ENCODE results near the gene PTPN2. TPM values are rescaled to one million over a fixed set of nuclear protein-coding genes. Genes with fewer than 3 reads are reported as not detected.
A peak's percentile ranks its signal among the peaks of the same experiment; 100 is the strongest.

Gene PTPN2
- total RNA-seq, 1 experiment from 2014 or later: 59.8 TPM

GRCh38 chr18:12911025-12911928, 27.2 kb upstream of the PTPN2 start:
- Histone ChIP-seq H3K4me2 (ENCODE audit: low read length) (no peak overlapping the region), H3K27ac (ENCODE audit: low read length) (no peak overlapping the region), H3K36me3 (ENCODE audit: low read depth, low read length) (no peaks in the 10 kb centered on the region), H3K9me3 (ENCODE audit: low read length) (no peaks in the 10 kb centered on the region), H3K79me2 (ENCODE audit: low read length) (no peaks in the 10 kb centered on the region), H3K4me1 (ENCODE audit: insufficient read depth, low read length) (no peaks in the 10 kb centered on the region), H4K20me1 (ENCODE audit: low read length) (no peaks in the 10 kb centered on the region), H2AFZ (ENCODE audit: low read length) (no peak overlapping the region), H3K4me3 (ENCODE audit: low read length) (no peak overlapping the region), H3K9me2 (replicated peaks; ENCODE audit: low read length) (no peaks in the 10 kb centered on the region), H3K9ac (ENCODE audit: low read length) (no peak overlapping the region), H3F3A (ENCODE audit: low read length, unreplicated experiment) (no peaks in the 10 kb centered on the region), H3K27me3 (ENCODE audit: low read length) (peaks cover 20% of the 10 kb centered on the region)
- DNase-seq: no peak
- no peak for ATAC-seq
- intact Hi-C loops (cut with micrococcal nuclease): no loop called here
- TF ChIP-seq EZH2phosphoT487 (IDR thresholded peaks at IDR 0.05; ENCODE audit: borderline replicate concordance, low read length): no peak
- no peak for TF ChIP-seq EZH2 (IDR thresholded peaks at IDR 0.05; ENCODE audit: low read length, unreplicated experiment)
- TF ChIP-seq CTCF (conservative IDR thresholded peaks at IDR 0.05; ENCODE audit: low read depth, low read length): no peak
- CTCF ChIA-PET: no interaction called here
- POLR2A ChIA-PET (ENCODE audit: unreplicated experiment): no interaction called here
- BruUV-seq (replicated peaks): no TSS peak

GRCh38 chr18:12908706-12909105, 24.7 kb upstream of the PTPN2 start:
- H3K27ac ChIP-seq (ENCODE audit: low read length): no peak overlapping the region
- no peaks in the 10 kb centered on the region for H3K9me2 ChIP-seq (replicated peaks; ENCODE audit: low read length)
- DNase-seq: no peak
- ATAC-seq: no peak
- TF ChIP-seq EZH2phosphoT487 (IDR thresholded peaks at IDR 0.05; ENCODE audit: borderline replicate concordance, low read length) (no peak), CTCF (conservative IDR thresholded peaks at IDR 0.05; ENCODE audit: low read depth, low read length) (no peak), EZH2 (IDR thresholded peaks at IDR 0.05; ENCODE audit: low read length, unreplicated experiment) (no peak)
- H3F3A ChIP-seq (ENCODE audit: low read length, unreplicated experiment): no peaks in the 10 kb centered on the region
- intact Hi-C loops (cut with micrococcal nuclease): no loop called here
- no peak overlapping the region for H3K9ac ChIP-seq (ENCODE audit: low read length)
- BruUV-seq (replicated peaks): no TSS peak
- peaks cover 23% of the 10 kb centered on the region for H3K27me3 ChIP-seq (ENCODE audit: low read length)
- no peaks in the 10 kb centered on the region for H3K9me3 ChIP-seq (ENCODE audit: low read length)
- no peaks in the 10 kb centered on the region for H3K4me1 ChIP-seq (ENCODE audit: insufficient read depth, low read length)
- H4K20me1 ChIP-seq (ENCODE audit: low read length): no peaks in the 10 kb centered on the region
- H3K4me3 ChIP-seq (ENCODE audit: low read length): no peak overlapping the region
- H3K4me2 ChIP-seq (ENCODE audit: low read length): no peak overlapping the region
- CTCF ChIA-PET: no interaction called here
- H3K36me3 ChIP-seq (ENCODE audit: low read depth, low read length): no peaks in the 10 kb centered on the region
- POLR2A ChIA-PET (ENCODE audit: unreplicated experiment): no interaction called here
- H2AFZ ChIP-seq (ENCODE audit: low read length): no peak overlapping the region
- H3K79me2 ChIP-seq (ENCODE audit: low read length): no peaks in the 10 kb centered on the region

- Histone ChIP-seq H3K4me1 (ENCODE audit: insufficient read depth, low read length) (no peaks in the 10 kb centered on the region), H3K4me3 (ENCODE audit: low read length) (no peak overlapping the region), H3K36me3 (ENCODE audit: low read depth, low read length) (no peaks in the 10 kb centered on the region), H3K9me3 (ENCODE audit: low read length) (no peaks in the 10 kb centered on the region), H3K79me2 (ENCODE audit: low read length) (no peaks in the 10 kb centered on the region), H3K9ac (ENCODE audit: low read length) (no peak overlapping the region), H3K9me2 (replicated peaks; ENCODE audit: low read length) (no peaks in the 10 kb centered on the region), H3K4me2 (ENCODE audit: low read length) (no peak overlapping the region), H4K20me1 (ENCODE audit: low read length) (no peaks in the 10 kb centered on the region), H2AFZ (ENCODE audit: low read length) (0 out of 2 replicates have a peak overlapping the region, but pooled peaks have one; percentile 3), H3F3A (ENCODE audit: low read length, unreplicated experiment) (no peaks in the 10 kb centered on the region), H3K27me3 (ENCODE audit: low read length) (peaks cover 23% of the 10 kb centered on the region), H3K27ac (ENCODE audit: low read length) (no peak overlapping the region)
- intact Hi-C loops (cut with micrococcal nuclease): no loop called here
- TF ChIP-seq EZH2 (IDR thresholded peaks at IDR 0.05; ENCODE audit: low read length, unreplicated experiment) (no peak), CTCF (conservative IDR thresholded peaks at IDR 0.05; ENCODE audit: low read depth, low read length) (no peak), EZH2phosphoT487 (IDR thresholded peaks at IDR 0.05; ENCODE audit: borderline replicate concordance, low read length) (no peak)
- BruUV-seq (replicated peaks): no TSS peak
- ChIA-PET CTCF (no interaction called here), POLR2A (ENCODE audit: unreplicated experiment) (no interaction called here)
- DNase-seq (no peak), ATAC-seq (no peak)
These were observed 23.4 kb upstream of the PTPN2 start for GRCh38 chr18:12907258-12907925.
